ENCODE results near the gene SDC3. TPM values are rescaled to one million over a fixed set of nuclear protein-coding genes. Genes with fewer than 3 reads are reported as not detected.

Gene SDC3
- total and polyA plus RNA-seq, 2 of the 8 experiments (the other 6 are each of a cell fraction or from before 2014, with no cell fraction given) = 7.0 to 27.0 TPM

DNA sequence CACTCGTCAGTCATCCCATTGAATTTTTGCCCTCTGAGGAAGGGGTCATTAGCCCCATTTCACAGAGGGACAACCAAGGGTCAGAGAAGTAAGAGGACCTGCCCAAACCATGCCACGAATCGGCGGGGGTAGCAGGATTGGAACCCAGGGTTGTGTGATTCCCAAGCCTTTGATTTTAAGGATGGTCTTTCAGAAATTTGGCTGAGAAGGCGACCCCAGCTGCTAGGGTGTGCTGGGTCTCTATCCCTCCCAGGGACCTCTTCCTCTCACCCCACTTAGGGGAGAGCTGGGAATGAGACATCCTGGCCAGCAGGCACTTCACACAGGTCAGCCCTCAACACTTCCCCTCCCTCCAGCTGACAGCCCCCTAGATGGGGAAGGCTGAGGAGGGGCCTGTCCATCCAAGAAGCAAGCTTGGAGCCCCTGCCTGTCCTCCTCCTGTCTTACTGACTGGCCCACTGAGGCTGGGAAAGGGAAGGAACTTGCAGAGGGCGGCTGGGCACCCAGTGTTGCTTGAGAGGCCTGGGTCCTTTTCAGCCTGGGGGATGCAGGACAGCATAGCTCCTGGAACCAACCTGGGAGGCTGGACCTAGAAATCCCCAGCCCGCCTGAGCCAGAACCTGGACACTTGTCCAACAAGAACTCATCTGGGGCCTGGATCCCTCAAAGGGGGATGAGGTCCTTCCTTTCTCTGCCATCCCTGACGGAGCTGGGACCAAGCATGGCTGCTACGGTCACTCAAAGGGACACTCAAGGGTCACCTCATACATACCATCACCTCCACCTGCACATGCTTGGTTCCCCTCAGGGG lies 1.7 kb downstream of the SDC3 start (continued):
- TF ChIP-seq, protein P1, sequence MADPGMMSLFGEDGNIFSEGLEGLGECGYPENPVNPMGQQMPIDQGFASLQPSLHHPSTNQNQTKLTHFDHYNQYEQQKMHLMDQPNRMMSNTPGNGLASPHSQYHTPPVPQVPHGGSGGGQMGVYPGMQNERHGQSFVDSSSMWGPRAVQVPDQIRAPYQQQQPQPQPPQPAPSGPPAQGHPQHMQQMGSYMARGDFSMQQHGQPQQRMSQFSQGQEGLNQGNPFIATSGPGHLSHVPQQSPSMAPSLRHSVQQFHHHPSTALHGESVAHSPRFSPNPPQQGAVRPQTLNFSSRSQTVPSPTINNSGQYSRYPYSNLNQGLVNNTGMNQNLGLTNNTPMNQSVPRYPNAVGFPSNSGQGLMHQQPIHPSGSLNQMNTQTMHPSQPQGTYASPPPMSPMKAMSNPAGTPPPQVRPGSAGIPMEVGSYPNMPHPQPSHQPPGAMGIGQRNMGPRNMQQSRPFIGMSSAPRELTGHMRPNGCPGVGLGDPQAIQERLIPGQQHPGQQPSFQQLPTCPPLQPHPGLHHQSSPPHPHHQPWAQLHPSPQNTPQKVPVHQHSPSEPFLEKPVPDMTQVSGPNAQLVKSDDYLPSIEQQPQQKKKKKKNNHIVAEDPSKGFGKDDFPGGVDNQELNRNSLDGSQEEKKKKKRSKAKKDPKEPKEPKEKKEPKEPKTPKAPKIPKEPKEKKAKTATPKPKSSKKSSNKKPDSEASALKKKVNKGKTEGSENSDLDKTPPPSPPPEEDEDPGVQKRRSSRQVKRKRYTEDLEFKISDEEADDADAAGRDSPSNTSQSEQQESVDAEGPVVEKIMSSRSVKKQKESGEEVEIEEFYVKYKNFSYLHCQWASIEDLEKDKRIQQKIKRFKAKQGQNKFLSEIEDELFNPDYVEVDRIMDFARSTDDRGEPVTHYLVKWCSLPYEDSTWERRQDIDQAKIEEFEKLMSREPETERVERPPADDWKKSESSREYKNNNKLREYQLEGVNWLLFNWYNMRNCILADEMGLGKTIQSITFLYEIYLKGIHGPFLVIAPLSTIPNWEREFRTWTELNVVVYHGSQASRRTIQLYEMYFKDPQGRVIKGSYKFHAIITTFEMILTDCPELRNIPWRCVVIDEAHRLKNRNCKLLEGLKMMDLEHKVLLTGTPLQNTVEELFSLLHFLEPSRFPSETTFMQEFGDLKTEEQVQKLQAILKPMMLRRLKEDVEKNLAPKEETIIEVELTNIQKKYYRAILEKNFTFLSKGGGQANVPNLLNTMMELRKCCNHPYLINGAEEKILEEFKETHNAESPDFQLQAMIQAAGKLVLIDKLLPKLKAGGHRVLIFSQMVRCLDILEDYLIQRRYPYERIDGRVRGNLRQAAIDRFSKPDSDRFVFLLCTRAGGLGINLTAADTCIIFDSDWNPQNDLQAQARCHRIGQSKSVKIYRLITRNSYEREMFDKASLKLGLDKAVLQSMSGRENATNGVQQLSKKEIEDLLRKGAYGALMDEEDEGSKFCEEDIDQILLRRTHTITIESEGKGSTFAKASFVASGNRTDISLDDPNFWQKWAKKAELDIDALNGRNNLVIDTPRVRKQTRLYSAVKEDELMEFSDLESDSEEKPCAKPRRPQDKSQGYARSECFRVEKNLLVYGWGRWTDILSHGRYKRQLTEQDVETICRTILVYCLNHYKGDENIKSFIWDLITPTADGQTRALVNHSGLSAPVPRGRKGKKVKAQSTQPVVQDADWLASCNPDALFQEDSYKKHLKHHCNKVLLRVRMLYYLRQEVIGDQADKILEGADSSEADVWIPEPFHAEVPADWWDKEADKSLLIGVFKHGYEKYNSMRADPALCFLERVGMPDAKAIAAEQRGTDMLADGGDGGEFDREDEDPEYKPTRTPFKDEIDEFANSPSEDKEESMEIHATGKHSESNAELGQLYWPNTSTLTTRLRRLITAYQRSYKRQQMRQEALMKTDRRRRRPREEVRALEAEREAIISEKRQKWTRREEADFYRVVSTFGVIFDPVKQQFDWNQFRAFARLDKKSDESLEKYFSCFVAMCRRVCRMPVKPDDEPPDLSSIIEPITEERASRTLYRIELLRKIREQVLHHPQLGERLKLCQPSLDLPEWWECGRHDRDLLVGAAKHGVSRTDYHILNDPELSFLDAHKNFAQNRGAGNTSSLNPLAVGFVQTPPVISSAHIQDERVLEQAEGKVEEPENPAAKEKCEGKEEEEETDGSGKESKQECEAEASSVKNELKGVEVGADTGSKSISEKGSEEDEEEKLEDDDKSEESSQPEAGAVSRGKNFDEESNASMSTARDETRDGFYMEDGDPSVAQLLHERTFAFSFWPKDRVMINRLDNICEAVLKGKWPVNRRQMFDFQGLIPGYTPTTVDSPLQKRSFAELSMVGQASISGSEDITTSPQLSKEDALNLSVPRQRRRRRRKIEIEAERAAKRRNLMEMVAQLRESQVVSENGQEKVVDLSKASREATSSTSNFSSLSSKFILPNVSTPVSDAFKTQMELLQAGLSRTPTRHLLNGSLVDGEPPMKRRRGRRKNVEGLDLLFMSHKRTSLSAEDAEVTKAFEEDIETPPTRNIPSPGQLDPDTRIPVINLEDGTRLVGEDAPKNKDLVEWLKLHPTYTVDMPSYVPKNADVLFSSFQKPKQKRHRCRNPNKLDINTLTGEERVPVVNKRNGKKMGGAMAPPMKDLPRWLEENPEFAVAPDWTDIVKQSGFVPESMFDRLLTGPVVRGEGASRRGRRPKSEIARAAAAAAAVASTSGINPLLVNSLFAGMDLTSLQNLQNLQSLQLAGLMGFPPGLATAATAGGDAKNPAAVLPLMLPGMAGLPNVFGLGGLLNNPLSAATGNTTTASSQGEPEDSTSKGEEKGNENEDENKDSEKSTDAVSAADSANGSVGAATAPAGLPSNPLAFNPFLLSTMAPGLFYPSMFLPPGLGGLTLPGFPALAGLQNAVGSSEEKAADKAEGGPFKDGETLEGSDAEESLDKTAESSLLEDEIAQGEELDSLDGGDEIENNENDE (IDR thresholded peaks at IDR 0.05; ENCODE audit: insufficient replicate concordance, low read length) = no peak
- no peak for TF ChIP-seq KDM4A (IDR thresholded peaks at IDR 0.05; ENCODE audit: low read depth, low read length, severe bottlenecking)
- no peak for TF ChIP-seq CEBPB (IDR thresholded peaks at IDR 0.05; ENCODE audit: low read depth, low read length)
- TF ChIP-seq, protein P2, sequence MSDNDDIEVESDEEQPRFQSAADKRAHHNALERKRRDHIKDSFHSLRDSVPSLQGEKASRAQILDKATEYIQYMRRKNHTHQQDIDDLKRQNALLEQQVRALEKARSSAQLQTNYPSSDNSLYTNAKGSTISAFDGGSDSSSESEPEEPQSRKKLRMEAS (IDR thresholded peaks at IDR 0.05) = no peak
- TF ChIP-seq HDAC2 (IDR thresholded peaks at IDR 0.05; ENCODE audit: borderline replicate concordance in 1 of 2, low read depth in 2 of 2, low read length in 2 of 2) = no peak
- no peak for TF ChIP-seq CBX5 (IDR thresholded peaks at IDR 0.05; ENCODE audit: low read depth, low read length)
- TF ChIP-seq RFX5 (IDR thresholded peaks at IDR 0.05; ENCODE audit: borderline replicate concordance, low read depth, low read length) = no peak
